G401 (cell line): ENCODE data around the gene PTPRE. TPM values are rescaled to one million over a fixed set of nuclear protein-coding genes. Genes with fewer than 3 reads are reported as not detected.

Experiments
- DNase-seq: peaks from one replicate; pipeline ENCODE4 v3.0.0-alpha.2; 2015; ENCODE audit warnings: low spot score
- in situ Hi-C: cut with HindIII; loops from 2 replicates; pipeline ENCODE4 v1.10.0; 2016; ENCODE audit warnings: low sequenced_read_pairs, mixed read lengths
- total RNA-seq: library from RNA; depleted of rRNA; stranded (reverse); fragments of >200 nt; shearing (Covaris generic); gene quantifications from 2 replicates; pipeline ENCODE4 v1.2.3, GENCODE V29; 2014

PTPRE gene
- total RNA-seq, 1 experiment from 2014 or later, result not detected

GRCh38 chr10:127921075-127921752, 14.3 kb downstream of the PTPRE start:
- in situ Hi-C loops, result no loop called here
- DNase-seq, result no peak

DNA sequence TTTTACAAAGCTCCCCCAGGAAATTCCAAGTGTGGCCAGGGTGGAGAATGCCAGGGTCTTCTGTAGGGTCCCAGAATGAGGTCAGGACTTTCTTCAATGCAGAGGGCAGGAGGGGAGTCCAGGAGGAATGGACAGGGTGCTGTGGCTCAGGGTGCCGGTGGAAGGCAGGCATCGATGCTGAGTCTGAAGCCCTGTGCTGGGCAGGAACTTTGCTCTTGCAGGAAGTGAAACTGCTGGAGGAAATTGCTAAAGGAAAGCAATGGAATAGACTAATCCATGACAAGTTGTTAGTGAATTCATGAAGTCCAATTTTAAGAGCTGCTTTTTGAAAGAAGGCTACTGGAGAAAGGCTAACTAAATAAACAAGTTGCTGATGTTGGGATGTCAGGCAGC, 14.8 kb downstream of the PTPRE start:
- in situ Hi-C loops, result no loop called here
- DNase-seq, result no peak

DNA sequence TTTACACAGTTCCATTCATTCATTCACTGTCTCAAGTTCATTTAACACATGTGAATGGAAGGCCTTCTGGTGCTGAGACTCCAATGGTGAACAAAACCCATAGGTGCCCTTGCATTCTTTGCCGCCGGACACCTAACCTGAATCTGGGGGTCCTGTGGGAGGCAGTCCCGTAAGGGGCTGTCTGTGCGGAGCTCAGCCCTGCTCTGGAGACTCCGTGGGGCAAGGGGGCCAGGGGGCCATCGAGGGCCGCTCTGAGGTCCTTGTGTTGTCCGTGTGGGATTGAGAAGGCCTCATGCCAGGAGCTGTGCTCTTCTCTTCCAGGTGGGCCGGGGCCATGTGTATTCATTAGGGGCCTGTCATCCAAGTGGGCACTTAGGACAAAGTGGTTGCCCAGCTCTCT, 15.3 kb downstream of the PTPRE start:
- in situ Hi-C loops, result no loop called here

DNA sequence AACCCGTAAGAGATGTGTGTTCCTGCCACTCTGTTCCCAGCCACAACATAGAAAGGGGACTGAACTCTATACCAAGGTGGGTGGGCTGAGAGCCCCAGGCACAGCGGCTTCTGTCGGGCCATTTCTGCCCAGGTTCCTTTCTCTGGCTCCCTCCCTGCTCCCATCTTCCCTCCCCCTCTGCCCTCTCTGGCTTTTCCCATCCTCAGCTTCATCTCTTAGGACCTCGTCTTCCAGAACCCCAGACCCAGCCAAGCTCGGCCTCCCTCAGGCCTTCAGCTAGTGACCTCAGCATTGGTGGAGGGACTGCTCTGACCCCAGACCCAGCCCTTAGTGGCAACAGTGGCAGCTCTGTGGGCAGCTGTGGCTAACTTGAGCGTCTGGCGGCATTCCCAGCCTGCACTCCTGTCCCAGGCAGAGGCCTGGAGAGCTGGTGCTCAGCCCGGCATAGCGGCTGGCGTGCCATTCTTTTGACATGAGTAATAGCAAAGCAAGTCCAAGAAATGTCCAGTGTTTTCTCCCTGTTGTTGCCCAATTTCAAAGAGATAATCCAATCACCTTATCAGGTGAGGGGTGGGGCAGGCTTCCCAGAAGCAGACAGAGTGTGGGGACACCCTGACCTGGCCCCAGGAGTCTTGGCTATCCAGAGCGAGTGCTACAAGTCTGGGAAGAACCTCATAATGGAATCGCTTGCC, 15.9 kb downstream of the PTPRE start:
- in situ Hi-C loops, result no loop called here

More for the DNA sequence above, 15.3 kb downstream of the PTPRE start:
- DNase-seq, result no peak

DNA sequence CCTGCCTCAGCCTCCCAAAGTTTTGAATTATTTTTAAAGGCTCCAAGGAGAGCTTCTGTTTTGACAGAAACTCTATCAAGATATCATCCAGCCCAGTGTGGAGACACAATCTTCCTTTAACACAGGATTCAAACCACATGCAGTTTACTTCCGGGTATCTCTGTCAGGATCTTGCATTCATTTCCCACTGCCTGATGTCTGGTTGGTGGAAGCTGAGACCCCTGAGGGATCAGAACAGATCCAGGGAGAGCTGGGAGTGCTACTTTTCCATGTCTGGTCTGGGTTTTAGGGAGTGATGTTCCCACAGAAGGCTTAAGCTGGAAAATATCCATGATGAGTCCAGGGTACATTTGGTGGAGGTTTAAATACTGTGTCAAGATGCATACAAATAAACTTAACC, 16.7 kb downstream of the PTPRE start:
- no peak for DNase-seq
- in situ Hi-C loops, result no loop called here

More for the DNA sequence above, 15.9 kb downstream of the PTPRE start:
- no peak for DNase-seq

- in situ Hi-C loops, result no loop called here
Observed at GRCh38 chr10:127925471-127926207, 18.7 kb downstream of the PTPRE start.

DNA sequence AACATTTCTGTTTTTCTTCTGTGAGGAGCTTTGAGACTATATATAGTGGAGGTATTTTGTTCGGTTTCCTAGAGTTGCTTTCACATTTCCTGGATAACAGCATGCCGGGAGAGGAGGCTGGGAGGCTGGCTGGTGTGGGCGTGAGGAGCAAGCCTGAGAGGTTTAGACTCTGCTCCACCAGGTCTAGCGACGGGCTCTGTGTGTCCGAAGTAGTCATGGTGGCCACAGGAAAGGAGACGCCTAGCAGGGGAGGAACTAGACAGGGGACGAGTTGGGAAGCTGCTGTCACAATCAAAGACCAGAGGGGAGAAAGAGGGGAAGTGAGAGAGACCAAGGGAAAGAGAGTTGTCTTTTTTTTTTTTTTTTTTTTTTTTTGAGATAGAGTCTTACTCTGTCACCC, 19.6 kb downstream of the PTPRE start:
- no peak for DNase-seq
- in situ Hi-C loops, result no loop called here

More at GRCh38 chr10:127925471-127926207, 18.7 kb downstream of the PTPRE start:
- DNase-seq, result no peak

DNA sequence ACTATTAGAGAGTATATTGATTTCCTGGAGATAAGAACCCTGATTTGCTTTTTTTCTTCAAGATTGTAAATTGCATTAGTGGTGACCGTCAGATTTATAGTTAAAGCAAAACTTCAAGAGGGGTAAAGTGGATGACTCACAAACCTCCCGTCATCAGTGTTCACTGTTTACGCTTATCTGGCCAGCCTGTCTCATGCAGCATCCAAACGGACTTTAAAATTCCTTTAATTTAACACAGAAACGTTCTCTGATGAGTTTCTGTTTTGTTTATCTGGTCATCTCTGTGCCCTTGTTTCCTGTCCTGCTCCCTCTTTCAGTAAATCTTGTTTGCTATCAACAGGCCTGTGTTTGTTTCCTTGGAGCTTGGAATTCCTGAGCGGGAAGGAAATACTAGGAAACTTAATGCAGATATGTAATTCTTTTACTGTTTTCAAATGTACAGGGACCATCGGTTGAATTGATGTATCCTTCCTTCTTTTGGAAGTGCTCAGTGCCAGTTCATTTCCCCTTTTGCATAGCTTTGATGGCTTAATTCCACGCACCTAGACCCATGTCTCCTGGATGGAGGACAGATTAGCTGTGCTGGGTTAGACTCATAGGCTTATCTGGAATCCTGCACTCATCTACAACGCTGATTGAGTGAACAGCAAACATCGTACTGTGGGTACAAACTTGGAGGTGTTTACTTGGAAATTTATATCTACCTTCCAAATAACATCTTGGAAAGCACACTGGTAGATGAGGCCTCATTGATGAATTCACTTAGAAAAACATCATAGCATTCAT, 21.3 kb downstream of the PTPRE start:
- no peak for DNase-seq
- in situ Hi-C loops, result no loop called here

DNA sequence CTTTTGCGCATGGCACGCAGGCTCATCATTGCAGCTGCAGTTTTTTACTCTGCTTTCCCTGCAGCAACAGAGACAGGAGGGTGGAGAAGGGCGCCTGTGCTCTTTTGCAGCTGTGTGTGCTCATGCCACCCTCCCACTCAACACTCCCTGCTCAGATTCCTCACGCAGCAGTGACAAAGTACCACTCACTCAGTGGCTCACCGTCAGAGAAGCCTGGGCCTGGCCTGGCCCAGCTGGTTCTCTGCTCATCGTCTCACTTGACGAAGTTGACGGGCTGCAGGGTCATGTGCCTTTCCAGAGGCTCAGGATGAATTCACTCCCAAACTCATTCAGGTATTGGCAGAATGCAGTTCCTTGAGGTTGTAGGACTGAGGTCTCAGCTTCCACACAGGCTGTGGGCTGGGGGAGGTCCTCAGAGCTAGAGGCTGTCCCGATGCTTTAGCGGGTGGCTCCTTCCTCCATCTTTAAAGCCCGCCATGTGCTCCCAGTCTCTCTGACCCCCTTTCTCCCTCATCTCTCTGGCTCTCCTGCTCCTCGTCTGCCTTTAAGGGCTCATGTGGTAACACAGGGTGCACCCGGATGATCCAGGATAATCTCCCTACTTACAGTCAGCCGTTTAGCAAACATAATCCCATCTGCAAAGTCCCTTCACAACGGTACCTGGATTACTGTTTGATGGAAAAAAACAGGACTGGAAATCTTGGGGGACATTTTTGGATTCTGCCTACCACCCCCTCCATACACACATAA, 25.8 kb downstream of the PTPRE start:
- no peak for DNase-seq
- in situ Hi-C loops, result no loop called here

GRCh38 chr10:127933271-127933670, 26.4 kb downstream of the PTPRE start:
- in situ Hi-C loops, result no loop called here
- no peak for DNase-seq

GRCh38 chr10:127934383-127934782, 27.5 kb downstream of the PTPRE start:
- in situ Hi-C loops, result no loop called here
- DNase-seq, result no peak

GRCh38 chr10:127935071-127935561, 28.2 kb downstream of the PTPRE start:
- no peak for DNase-seq

GRCh38 chr10:127937069-127937468, 30.2 kb downstream of the PTPRE start:
- no peak for DNase-seq
- in situ Hi-C loops, result no loop called here

More at GRCh38 chr10:127935071-127935561, 28.2 kb downstream of the PTPRE start:
- in situ Hi-C loops, result no loop called here

GRCh38 chr10:127937915-127938463, 31.1 kb downstream of the PTPRE start:
- in situ Hi-C loops, result no loop called here
- DNase-seq, result no peak

GRCh38 chr10:127939786-127940330, 33.0 kb downstream of the PTPRE start:
- in situ Hi-C loops, result no loop called here
- no peak for DNase-seq

DNA sequence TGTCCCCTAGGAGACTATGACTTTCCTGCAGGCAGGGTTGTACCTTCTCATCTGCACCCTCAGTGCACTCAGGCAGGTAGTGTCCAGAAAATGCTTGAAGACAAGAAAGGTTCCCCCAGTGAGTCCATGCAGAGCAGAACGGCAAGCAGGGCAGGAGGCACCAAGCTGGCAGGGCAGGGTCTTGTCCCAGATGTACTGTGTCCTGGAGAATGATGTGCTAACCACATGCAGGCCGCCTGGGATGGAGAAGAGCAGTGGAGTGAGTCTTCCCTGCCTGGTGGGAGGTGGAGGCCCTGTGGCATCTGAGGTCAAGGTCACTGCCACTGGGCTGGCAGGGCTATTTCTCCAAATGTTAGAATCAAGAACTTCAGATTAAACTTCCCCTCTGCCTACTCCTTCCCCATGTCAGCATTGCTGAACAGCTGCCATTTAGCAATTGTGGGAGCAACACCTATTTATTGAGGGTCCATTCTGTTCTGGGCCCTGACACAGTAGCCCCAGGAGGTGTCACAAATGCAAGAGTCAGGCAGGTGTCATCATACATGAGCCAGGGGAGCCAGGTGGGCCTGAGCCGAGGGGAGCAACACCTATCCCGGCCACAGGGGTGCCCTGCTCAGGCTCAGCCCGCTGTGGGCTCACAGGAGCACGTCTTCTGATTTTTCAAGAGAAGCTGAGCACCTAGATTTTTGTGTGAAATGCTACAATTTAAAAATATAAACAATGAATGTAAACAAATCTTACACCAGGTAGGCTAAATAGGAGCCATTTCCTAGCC, 34.1 kb downstream of the PTPRE start:
- in situ Hi-C loops, result no loop called here
- DNase-seq, result no peak

- in situ Hi-C loops, result no loop called here
- no peak for DNase-seq
Observed at GRCh38 chr10:127942811-127943210, 35.9 kb downstream of the PTPRE start.
